Adrenal gland (tissue), 5 donors: Measurements from ENCODE around the gene DNAH17.

Source experiments
- CTCF ChIP-seq, 6 experiments: fragments of 450-650 bp in 4 of 6; fragments of 200-600 bp in 2 of 6; sonication (generic) in 1 of 6; IDR thresholded peaks; 1 replicate in 5 of 6; 2 replicates in 1 of 6; pipeline versions ENCODE4 v1.5.1 to v1.8.0; 2016 to 2021; ENCODE audit warnings: antibody characterized with exemption in 6 of 6, mild to moderate bottlenecking in 2 of 6, moderate library complexity in 1 of 6
- POLR2A ChIP-seq, 2 donors: fragments of 450-650 bp; IDR thresholded peaks; one replicate each; pipeline ENCODE4 v1.6.1; 2017; ENCODE audit warnings: antibody characterized with exemption in 2 of 2, mild to moderate bottlenecking in 2 of 2, moderate library complexity in 1 of 2
- donor health status: DM: no; HTN: no; CAD: no.

- TF ChIP-seq CTCF (IDR thresholded peaks at IDR 0.05) (no peak), POLR2A (IDR thresholded peaks at IDR 0.05) (no peak)
Observed at GRCh38 chr17:78476973-78477372, 100.2 kb downstream of the DNAH17 start.
